ENCODE measurements around the gene GPR35. TPM values are rescaled to one million over a fixed set of nuclear protein-coding genes. Genes with fewer than 3 reads are reported as not detected.

The GPR35 gene
- total RNA-seq, 1 experiment from 2014 or later: 0.22 TPM

GRCh38 chr2:240646900-240647502 lies 21.7 kb downstream of the GPR35 start:
- ChIA-PET POLR2A (no interaction called here), CTCF (interaction anchor here (0.8 to 1.2 kb wide), 2 partner anchors 10 to 61 kb away, joined by 3 read pairs; no protein-coding TSS in a partner anchor)
- no peak overlapping the region for H3K27ac Mint-ChIP-seq
- H3K27me3 Mint-ChIP-seq (ENCODE audit: low read depth): peaks cover 3% of the 10 kb centered on the region
- no peak overlapping the region for H3K4me3 Mint-ChIP-seq
- H3K4me1 Mint-ChIP-seq: peaks cover 3% of the 10 kb centered on the region; the same call in 1 of the 2 replicates
- H3K36me3 Mint-ChIP-seq: no peaks in the 10 kb centered on the region
- DNase-seq (ENCODE audit: low spot score) (no peak), ATAC-seq (no peak)
- H3K9me3 Mint-ChIP-seq: peaks cover 5% of the 10 kb centered on the region
- TF ChIP-seq, protein P1, sequence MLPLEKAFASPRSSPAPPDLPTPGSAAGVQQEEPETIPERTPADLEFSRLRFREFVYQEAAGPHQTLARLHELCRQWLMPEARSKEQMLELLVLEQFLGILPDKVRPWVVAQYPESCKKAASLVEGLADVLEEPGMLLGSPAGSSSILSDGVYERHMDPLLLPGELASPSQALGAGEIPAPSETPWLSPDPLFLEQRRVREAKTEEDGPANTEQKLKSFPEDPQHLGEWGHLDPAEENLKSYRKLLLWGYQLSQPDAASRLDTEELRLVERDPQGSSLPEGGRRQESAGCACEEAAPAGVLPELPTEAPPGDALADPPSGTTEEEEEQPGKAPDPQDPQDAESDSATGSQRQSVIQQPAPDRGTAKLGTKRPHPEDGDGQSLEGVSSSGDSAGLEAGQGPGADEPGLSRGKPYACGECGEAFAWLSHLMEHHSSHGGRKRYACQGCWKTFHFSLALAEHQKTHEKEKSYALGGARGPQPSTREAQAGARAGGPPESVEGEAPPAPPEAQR (CRISPR knock-in tag; IDR thresholded peaks at IDR 0.05): no peak
- TF ChIP-seq GRHL2 (CRISPR knock-in tag; IDR thresholded peaks at IDR 0.05; ENCODE audit: insufficient replicate concordance, severe bottlenecking) (no peak), SP1 (CRISPR knock-in tag; conservative IDR thresholded peaks at IDR 0.05) (no peak), ZNF423 (CRISPR knock-in tag; IDR thresholded peaks at IDR 0.05) (no peak), FOXP1 (CRISPR knock-in tag; IDR thresholded peaks at IDR 0.05; ENCODE audit: borderline replicate concordance) (no peak), TEAD4 (CRISPR knock-in tag; IDR thresholded peaks at IDR 0.05) (no peak), JUN (CRISPR knock-in tag; IDR thresholded peaks at IDR 0.05) (no peak), PRRX2 (CRISPR knock-in tag; IDR thresholded peaks at IDR 0.05) (no peak)
- TF ChIP-seq, protein P2, sequence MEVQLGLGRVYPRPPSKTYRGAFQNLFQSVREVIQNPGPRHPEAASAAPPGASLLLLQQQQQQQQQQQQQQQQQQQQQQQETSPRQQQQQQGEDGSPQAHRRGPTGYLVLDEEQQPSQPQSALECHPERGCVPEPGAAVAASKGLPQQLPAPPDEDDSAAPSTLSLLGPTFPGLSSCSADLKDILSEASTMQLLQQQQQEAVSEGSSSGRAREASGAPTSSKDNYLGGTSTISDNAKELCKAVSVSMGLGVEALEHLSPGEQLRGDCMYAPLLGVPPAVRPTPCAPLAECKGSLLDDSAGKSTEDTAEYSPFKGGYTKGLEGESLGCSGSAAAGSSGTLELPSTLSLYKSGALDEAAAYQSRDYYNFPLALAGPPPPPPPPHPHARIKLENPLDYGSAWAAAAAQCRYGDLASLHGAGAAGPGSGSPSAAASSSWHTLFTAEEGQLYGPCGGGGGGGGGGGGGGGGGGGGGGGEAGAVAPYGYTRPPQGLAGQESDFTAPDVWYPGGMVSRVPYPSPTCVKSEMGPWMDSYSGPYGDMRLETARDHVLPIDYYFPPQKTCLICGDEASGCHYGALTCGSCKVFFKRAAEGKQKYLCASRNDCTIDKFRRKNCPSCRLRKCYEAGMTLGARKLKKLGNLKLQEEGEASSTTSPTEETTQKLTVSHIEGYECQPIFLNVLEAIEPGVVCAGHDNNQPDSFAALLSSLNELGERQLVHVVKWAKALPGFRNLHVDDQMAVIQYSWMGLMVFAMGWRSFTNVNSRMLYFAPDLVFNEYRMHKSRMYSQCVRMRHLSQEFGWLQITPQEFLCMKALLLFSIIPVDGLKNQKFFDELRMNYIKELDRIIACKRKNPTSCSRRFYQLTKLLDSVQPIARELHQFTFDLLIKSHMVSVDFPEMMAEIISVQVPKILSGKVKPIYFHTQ (CRISPR knock-in tag; IDR thresholded peaks at IDR 0.05): no peak
- TF ChIP-seq, protein P3, sequence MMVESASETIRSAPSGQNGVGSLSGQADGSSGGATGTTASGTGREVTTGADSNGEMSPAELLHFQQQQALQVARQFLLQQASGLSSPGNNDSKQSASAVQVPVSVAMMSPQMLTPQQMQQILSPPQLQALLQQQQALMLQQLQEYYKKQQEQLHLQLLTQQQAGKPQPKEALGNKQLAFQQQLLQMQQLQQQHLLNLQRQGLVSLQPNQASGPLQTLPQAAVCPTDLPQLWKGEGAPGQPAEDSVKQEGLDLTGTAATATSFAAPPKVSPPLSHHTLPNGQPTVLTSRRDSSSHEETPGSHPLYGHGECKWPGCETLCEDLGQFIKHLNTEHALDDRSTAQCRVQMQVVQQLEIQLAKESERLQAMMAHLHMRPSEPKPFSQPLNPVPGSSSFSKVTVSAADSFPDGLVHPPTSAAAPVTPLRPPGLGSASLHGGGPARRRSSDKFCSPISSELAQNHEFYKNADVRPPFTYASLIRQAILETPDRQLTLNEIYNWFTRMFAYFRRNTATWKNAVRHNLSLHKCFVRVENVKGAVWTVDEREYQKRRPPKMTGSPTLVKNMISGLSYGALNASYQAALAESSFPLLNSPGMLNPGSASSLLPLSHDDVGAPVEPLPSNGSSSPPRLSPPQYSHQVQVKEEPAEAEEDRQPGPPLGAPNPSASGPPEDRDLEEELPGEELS (CRISPR knock-in tag; IDR thresholded peaks at IDR 0.05): no peak

- Mint-ChIP-seq H3K9me3 (peaks cover 7% of the 10 kb centered on the region), H3K27ac (no peak overlapping the region), H3K27me3 (ENCODE audit: low read depth) (peaks cover 3% of the 10 kb centered on the region), H3K4me1 (peaks cover 3% of the 10 kb centered on the region; the same call in 1 of the 2 replicates), H3K4me3 (no peak overlapping the region), H3K36me3 (no peaks in the 10 kb centered on the region)
- no peak for DNase-seq (ENCODE audit: low spot score)
- POLR2A ChIA-PET: no interaction called here
- ATAC-seq: no peak
- TF ChIP-seq NFYB (CRISPR knock-in tag; conservative IDR thresholded peaks at IDR 0.05; ENCODE audit: low read depth): no peak
- TF ChIP-seq, protein P4, sequence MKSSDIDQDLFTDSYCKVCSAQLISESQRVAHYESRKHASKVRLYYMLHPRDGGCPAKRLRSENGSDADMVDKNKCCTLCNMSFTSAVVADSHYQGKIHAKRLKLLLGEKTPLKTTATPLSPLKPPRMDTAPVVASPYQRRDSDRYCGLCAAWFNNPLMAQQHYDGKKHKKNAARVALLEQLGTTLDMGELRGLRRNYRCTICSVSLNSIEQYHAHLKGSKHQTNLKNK (CRISPR knock-in tag; IDR thresholded peaks at IDR 0.05): no peak
- TF ChIP-seq MXD4 (CRISPR knock-in tag; IDR thresholded peaks at IDR 0.05; ENCODE audit: borderline replicate concordance): no peak
- no peak for TF ChIP-seq FOXP1 (CRISPR knock-in tag; IDR thresholded peaks at IDR 0.05; ENCODE audit: borderline replicate concordance)
- TF ChIP-seq RELA (CRISPR knock-in tag; IDR thresholded peaks at IDR 0.05; ENCODE audit: borderline replicate concordance): no peak
- no peak for TF ChIP-seq JUN (CRISPR knock-in tag; IDR thresholded peaks at IDR 0.05)
- TF ChIP-seq NFATC4 (CRISPR knock-in tag; IDR thresholded peaks at IDR 0.05): no peak
- TF ChIP-seq SOX15 (CRISPR knock-in tag; IDR thresholded peaks at IDR 0.05): no peak
- CTCF ChIA-PET: interaction anchor here (0.8 to 2.0 kb wide), 3 partner anchors 9 to 62 kb away, joined by 3 to 6 read pairs (median 3); no protein-coding TSS in a partner anchor
These were observed 22.3 kb downstream of the GPR35 start for GRCh38 chr2:240647503-240648154.
